NCI-H1105 (cell line): ENCODE data around the gene PATE4.

ENCODE experiments used
- DNase-seq: peaks from one replicate; lab custom pipeline; 2025; lab: John Stamatoyannopoulos, UW

Gene PATE4

DNA sequence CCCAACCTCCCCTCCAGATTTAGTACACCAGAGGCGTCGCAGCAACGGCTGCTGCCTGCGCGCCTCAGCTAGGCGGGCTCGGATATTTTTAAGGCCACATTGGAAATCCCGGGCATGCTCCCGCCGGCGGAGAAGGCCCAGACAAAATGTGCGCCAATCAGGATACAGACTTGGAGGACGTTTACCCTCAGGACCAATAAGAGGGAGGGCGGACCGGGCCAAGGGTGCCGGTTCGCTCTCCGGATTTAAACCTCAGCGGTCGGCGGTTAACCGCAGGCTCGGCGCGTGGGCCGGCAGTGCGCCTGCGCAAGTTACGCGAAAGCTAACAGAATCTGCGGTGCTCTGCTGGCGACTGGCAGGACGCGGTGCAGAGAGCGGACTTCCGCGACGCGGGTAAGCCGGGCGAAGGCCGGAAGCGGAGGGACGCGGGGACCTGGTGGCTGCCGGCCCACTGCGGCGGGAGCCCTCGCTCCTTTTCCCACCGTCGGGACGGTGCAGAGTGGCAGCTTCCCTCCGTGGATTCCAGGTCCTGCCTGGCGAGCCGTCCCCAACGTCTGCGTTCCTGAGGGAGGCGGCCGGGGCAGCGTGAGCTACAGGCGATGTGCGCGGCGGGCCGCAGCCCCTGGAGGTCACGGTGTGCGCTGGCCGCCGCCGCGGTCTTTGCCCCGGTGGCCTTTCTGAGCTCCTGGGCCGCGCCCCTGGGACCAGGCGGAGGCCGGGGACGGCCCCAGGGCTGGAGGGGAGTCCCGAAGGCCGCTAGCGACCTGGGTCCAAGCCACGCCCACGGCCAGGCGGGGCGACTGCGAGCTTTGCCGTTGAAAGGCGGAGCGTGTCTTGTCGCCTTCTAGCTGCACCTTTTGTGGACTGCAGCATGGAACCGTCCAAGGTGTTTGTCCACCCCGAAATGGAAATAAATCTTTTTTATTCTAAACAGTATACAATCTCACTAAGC is 54.5 kb downstream of the PATE4 start, which contains the start of gene HYLS1:
HYLS1 (plus strand) TSS at position 296 of the 952 bp plus-strand sequence. CDS start 11,701 bp downstream, outside the sequence.
- peak; percentile 92 for DNase-seq
